ENCODE data around the gene GRIFIN.
"Not testable (repeated sequence)": the region's sequence is repeated elsewhere in the genome, so short reads cannot be mapped to it uniquely, and the experiment has no call there.

The GRIFIN gene

GRCh38 chr7:2470204-2471021 lies 5.8 kb downstream of the GRIFIN start:
- no peaks in the 10 kb centered on the region for H4K20me1 ChIP-seq (ENCODE audit: insufficient read depth, low read length)
- TF ChIP-seq EZH2 (IDR thresholded peaks at IDR 0.05; ENCODE audit: borderline replicate concordance, low read length): no peak
- TF ChIP-seq, protein P1, sequence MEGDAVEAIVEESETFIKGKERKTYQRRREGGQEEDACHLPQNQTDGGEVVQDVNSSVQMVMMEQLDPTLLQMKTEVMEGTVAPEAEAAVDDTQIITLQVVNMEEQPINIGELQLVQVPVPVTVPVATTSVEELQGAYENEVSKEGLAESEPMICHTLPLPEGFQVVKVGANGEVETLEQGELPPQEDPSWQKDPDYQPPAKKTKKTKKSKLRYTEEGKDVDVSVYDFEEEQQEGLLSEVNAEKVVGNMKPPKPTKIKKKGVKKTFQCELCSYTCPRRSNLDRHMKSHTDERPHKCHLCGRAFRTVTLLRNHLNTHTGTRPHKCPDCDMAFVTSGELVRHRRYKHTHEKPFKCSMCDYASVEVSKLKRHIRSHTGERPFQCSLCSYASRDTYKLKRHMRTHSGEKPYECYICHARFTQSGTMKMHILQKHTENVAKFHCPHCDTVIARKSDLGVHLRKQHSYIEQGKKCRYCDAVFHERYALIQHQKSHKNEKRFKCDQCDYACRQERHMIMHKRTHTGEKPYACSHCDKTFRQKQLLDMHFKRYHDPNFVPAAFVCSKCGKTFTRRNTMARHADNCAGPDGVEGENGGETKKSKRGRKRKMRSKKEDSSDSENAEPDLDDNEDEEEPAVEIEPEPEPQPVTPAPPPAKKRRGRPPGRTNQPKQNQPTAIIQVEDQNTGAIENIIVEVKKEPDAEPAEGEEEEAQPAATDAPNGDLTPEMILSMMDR (IDR thresholded peaks at IDR 0.05; ENCODE audit: low read length): no peak
- H3K9ac ChIP-seq (ENCODE audit: low read length): no peak overlapping the region

GRCh38 chr7:2469460-2470203 lies 6.6 kb downstream of the GRIFIN start:
- H3K36me3 ChIP-seq (ENCODE audit: insufficient read depth, low read length); H3K9me2 ChIP-seq (ENCODE audit: low read depth, low read length); H3K4me2 ChIP-seq (ENCODE audit: low read length); H3F3A ChIP-seq (ENCODE audit: insufficient read depth, low read length); H3K9ac ChIP-seq (ENCODE audit: low read length); H3K9me3 ChIP-seq (ENCODE audit: low read length); H3K4me1 ChIP-seq (ENCODE audit: insufficient read depth, low read length, severe bottlenecking); H3K27ac ChIP-seq (ENCODE audit: low read depth, low read length, poor library complexity, severe bottlenecking); H3K79me2 ChIP-seq (ENCODE audit: insufficient read depth, low read length); H4K20me1 ChIP-seq (ENCODE audit: insufficient read depth, low read length); H3K27me3 ChIP-seq (ENCODE audit: insufficient read depth, low read length); H3K4me3 ChIP-seq (ENCODE audit: low read depth, low read length, poor library complexity, severe bottlenecking); H2AFZ ChIP-seq (ENCODE audit: low read length): not testable (repeated sequence)

More at GRCh38 chr7:2470204-2471021, 5.8 kb downstream of the GRIFIN start:
- H3K4me3 ChIP-seq (ENCODE audit: low read depth, low read length, poor library complexity, severe bottlenecking): no peak overlapping the region
- H3K4me1 ChIP-seq (ENCODE audit: insufficient read depth, low read length, severe bottlenecking): no peaks in the 10 kb centered on the region
- H3K9me3 ChIP-seq (ENCODE audit: low read length): no peaks in the 10 kb centered on the region
- H3K79me2 ChIP-seq (ENCODE audit: insufficient read depth, low read length): no peaks in the 10 kb centered on the region
- no peak overlapping the region for H3K27ac ChIP-seq (ENCODE audit: low read depth, low read length, poor library complexity, severe bottlenecking)
- no peak overlapping the region for H3K4me2 ChIP-seq (ENCODE audit: low read length)
- H2AFZ ChIP-seq (ENCODE audit: low read length): no peak overlapping the region
- no peaks in the 10 kb centered on the region for H3K36me3 ChIP-seq (ENCODE audit: insufficient read depth, low read length)
- H3F3A ChIP-seq (ENCODE audit: insufficient read depth, low read length): no peaks in the 10 kb centered on the region
- H3K27me3 ChIP-seq (ENCODE audit: insufficient read depth, low read length): no peaks in the 10 kb centered on the region
- no peaks in the 10 kb centered on the region for H3K9me2 ChIP-seq (ENCODE audit: low read depth, low read length)

DNA sequence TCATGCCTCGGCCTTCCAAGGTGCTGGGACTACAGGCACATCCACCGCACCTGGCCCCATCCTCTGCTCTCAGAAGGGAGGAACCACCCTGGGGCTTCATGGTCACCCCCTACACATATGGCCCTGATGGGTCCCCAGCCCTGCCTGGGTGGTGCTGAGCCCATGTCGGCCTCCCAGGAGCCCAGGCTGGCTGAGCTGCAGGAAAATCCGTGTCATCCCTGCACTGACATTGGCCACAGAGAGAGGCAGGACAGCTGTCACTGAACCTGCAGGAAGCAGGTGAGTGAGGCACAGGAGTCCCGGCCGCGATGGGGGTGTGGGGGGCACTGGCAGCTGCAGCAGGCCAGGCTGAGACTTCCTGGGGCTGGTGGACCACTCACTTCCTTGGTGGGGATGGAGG lies 8.0 kb downstream of the GRIFIN start:
- peaks cover 4% of the 10 kb centered on the region; the same call in 1 of the 2 replicates for H3K27me3 ChIP-seq (ENCODE audit: insufficient read depth, low read length)
- H3K4me2 ChIP-seq (ENCODE audit: low read length): no peak overlapping the region
- TF ChIP-seq, protein P1 (IDR thresholded peaks at IDR 0.05; ENCODE audit: low read length): no peak
- no peak for TF ChIP-seq EZH2 (IDR thresholded peaks at IDR 0.05; ENCODE audit: borderline replicate concordance, low read length)
- H3K9ac ChIP-seq (ENCODE audit: low read length): no peak overlapping the region
- no peaks in the 10 kb centered on the region for H3F3A ChIP-seq (ENCODE audit: insufficient read depth, low read length)
- H3K9me3 ChIP-seq (ENCODE audit: low read length): no peaks in the 10 kb centered on the region
- no peaks in the 10 kb centered on the region for H3K79me2 ChIP-seq (ENCODE audit: insufficient read depth, low read length)
- H2AFZ ChIP-seq (ENCODE audit: low read length): no peak overlapping the region
- H3K36me3 ChIP-seq (ENCODE audit: insufficient read depth, low read length): no peaks in the 10 kb centered on the region
- no peak overlapping the region for H3K4me3 ChIP-seq (ENCODE audit: low read depth, low read length, poor library complexity, severe bottlenecking)
- no peaks in the 10 kb centered on the region for H3K9me2 ChIP-seq (ENCODE audit: low read depth, low read length)
- no peaks in the 10 kb centered on the region for H3K4me1 ChIP-seq (ENCODE audit: insufficient read depth, low read length, severe bottlenecking)
- H3K27ac ChIP-seq (ENCODE audit: low read depth, low read length, poor library complexity, severe bottlenecking): no peak overlapping the region
- H4K20me1 ChIP-seq (ENCODE audit: insufficient read depth, low read length): no peaks in the 10 kb centered on the region
